HG02571 (cell line): ENCODE data around the gene MAPK9.

Source experiments
- ATAC-seq: cut with Tn5 transposase; IDR thresholded peaks from one replicate; pipeline ENCODE4 v1.9.1; 2021; ENCODE audit warnings: mild to moderate bottlenecking, moderate library complexity; ENCODE audit not compliant: unreplicated experiment

Gene MAPK9

GRCh38 chr5:180208435-180209081 is 83.3 kb downstream of the MAPK9 start:
- ATAC-seq = no peak

- no peak for ATAC-seq
Observed at GRCh38 chr5:180208038-180208434, 83.8 kb downstream of the MAPK9 start.

GRCh38 chr5:180207593-180207992 is 84.3 kb downstream of the MAPK9 start:
- ATAC-seq = no peak

GRCh38 chr5:180206993-180207392 is 84.9 kb downstream of the MAPK9 start:
- no peak for ATAC-seq

GRCh38 chr5:180205916-180206315 is 86.0 kb downstream of the MAPK9 start:
- ATAC-seq = no peak

- no peak for ATAC-seq
Observed at GRCh38 chr5:180204276-180204819, 87.5 kb downstream of the MAPK9 start.

- no peak for ATAC-seq
Observed at GRCh38 chr5:180202939-180203573, 88.8 kb downstream of the MAPK9 start.

GRCh38 chr5:180201051-180201987 is 90.6 kb downstream of the MAPK9 start:
- ATAC-seq = no peak

GRCh38 chr5:180199390-180199789 is 92.5 kb downstream of the MAPK9 start:
- ATAC-seq = no peak

- ATAC-seq = no peak
Observed at GRCh38 chr5:180198208-180198607, 93.7 kb downstream of the MAPK9 start.

GRCh38 chr5:180197016-180197702 is 94.7 kb downstream of the MAPK9 start:
- no peak for ATAC-seq

- ATAC-seq = no peak
Observed at GRCh38 chr5:180194410-180195345, 97.2 kb downstream of the MAPK9 start.

- ATAC-seq = no peak
Observed at GRCh38 chr5:180193749-180194375, 98.0 kb downstream of the MAPK9 start.

- no peak for ATAC-seq
Observed at GRCh38 chr5:180191716-180192115, 100.2 kb downstream of the MAPK9 start.

GRCh38 chr5:180187767-180188166 is 104.1 kb downstream of the MAPK9 start:
- ATAC-seq = no peak
